IgD-negative memory B cell (primary cell): ENCODE results near the gene NTF4. TPM values are rescaled to one million over a fixed set of nuclear protein-coding genes. Genes with fewer than 3 reads are reported as not detected.

ENCODE experiments used
- H3K27ac Mint-ChIP-seq, 3 donors: one replicate each; pipeline ENCODE4 v1.8.0; 2020 to 2022; ENCODE audit warnings: mild to moderate bottlenecking in 3 of 3, mixed read lengths in 3 of 3, moderate library complexity in 1 of 3
- H3K27me3 Mint-ChIP-seq: one replicate; pipeline ENCODE4 v1.8.0; 2021; ENCODE audit warnings: mixed read lengths
- H3K36me3 Mint-ChIP-seq: one replicate; pipeline ENCODE4 v1.8.0; 2020; ENCODE audit warnings: mild to moderate bottlenecking, mixed read lengths
- H3K4me1 Mint-ChIP-seq, 3 donors: one replicate each; pipeline ENCODE4 v1.8.0; 2020 to 2022; ENCODE audit warnings: mixed read lengths in 3 of 3, mild to moderate bottlenecking in 1 of 3
- H3K4me3 Mint-ChIP-seq, 4 donors: one replicate each; pipeline ENCODE4 v1.8.0; 2020 to 2022; ENCODE audit warnings: mild to moderate bottlenecking in 4 of 4, mixed read lengths in 4 of 4, moderate library complexity in 3 of 4
- H3K9me3 Mint-ChIP-seq, 3 donors: one replicate each; pipeline ENCODE4 v1.8.0; 2020 to 2021; ENCODE audit warnings: mixed read lengths in 3 of 3, mild to moderate bottlenecking in 1 of 3
- polyA plus RNA-seq: library from polyadenylated mRNA; unstranded; fragments of 300-500 nt; fragmentation: Illumina TruSeq; gene quantifications from one replicate; pipeline ENCODE4 v1.2.3, GENCODE V29; 2021

Gene NTF4
- polyA plus RNA-seq, 1 donor from 2014 or later, result not detected

- H3K27me3 Mint-ChIP-seq, result peaks cover 3% of the 10 kb centered on the region
- H3K4me1 Mint-ChIP-seq, result peaks cover 4% of the 10 kb centered on the region in 3 donors
- peaks cover 1% of the 10 kb centered on the region for H3K36me3 Mint-ChIP-seq
- H3K27ac Mint-ChIP-seq, result no peak overlapping the region
- no peaks in the 10 kb centered on the region for H3K9me3 Mint-ChIP-seq
- H3K4me3 Mint-ChIP-seq, result peak overlapping the region in 2 of 4 donors; percentile 72 to 73
Measured at GRCh38 chr19:49014123-49014869, 50.3 kb downstream of the NTF4 start.

GRCh38 chr19:49011194-49011593 lies 53.4 kb downstream of the NTF4 start:
- no peak overlapping the region for H3K4me3 Mint-ChIP-seq
- no peaks in the 10 kb centered on the region for H3K27me3 Mint-ChIP-seq
- peak overlapping the region in 1 of 3 donors; percentile 31 for H3K27ac Mint-ChIP-seq
- no peaks in the 10 kb centered on the region for H3K36me3 Mint-ChIP-seq
- H3K9me3 Mint-ChIP-seq, result no peaks in the 10 kb centered on the region
- no peaks in the 10 kb centered on the region for H3K4me1 Mint-ChIP-seq

Other genes starting within 250 kb of the NTF4 start
- gene HSD17B14, start 228.3 kb downstream of the NTF4 start, polyA plus RNA-seq, result 1.2 TPM
- 3.2 TPM for gene PLEKHA4, start 196.2 kb downstream of the NTF4 start, polyA plus RNA-seq
- gene PPP1R15A, start 192.4 kb downstream of the NTF4 start, polyA plus RNA-seq, result 558 TPM
- not detected for gene TULP2, start 166.1 kb downstream of the NTF4 start, polyA plus RNA-seq
- gene NUCB1, start 164.5 kb downstream of the NTF4 start, polyA plus RNA-seq, result 103 TPM
- gene DHDH, start 131.1 kb downstream of the NTF4 start, polyA plus RNA-seq, result 0.39 TPM
- gene BAX, start 109.9 kb downstream of the NTF4 start, polyA plus RNA-seq, result 101 TPM
- 7,236 TPM for gene FTL, start 99.5 kb downstream of the NTF4 start, polyA plus RNA-seq
- 26.4 TPM for gene GYS1, start 71.5 kb downstream of the NTF4 start, polyA plus RNA-seq
- 65.7 TPM for gene RUVBL2, start 70.9 kb downstream of the NTF4 start, polyA plus RNA-seq
- gene LHB, start 47.7 kb downstream of the NTF4 start, polyA plus RNA-seq, result 0.78 TPM
- gene CGB3, start 40.5 kb downstream of the NTF4 start, polyA plus RNA-seq, result not detected
- not detected for gene CGB2, start 32.9 kb downstream of the NTF4 start, polyA plus RNA-seq
- not detected for gene CGB1, start 27.9 kb downstream of the NTF4 start, polyA plus RNA-seq
- gene CGB5, start 21.0 kb downstream of the NTF4 start, polyA plus RNA-seq, result not detected
- not detected for gene CGB8, start 15.7 kb downstream of the NTF4 start, polyA plus RNA-seq
- gene CGB7, start 7.1 kb downstream of the NTF4 start, polyA plus RNA-seq, result not detected
- not detected for gene KCNA7, start 7.9 kb upstream of the NTF4 start, polyA plus RNA-seq
- 67.0 TPM for gene SNRNP70, start 20.6 kb upstream of the NTF4 start, polyA plus RNA-seq
- gene LIN7B, start 49.6 kb upstream of the NTF4 start, polyA plus RNA-seq, result 8.3 TPM
- 2.6 TPM for gene C19orf73, start 54.3 kb upstream of the NTF4 start, polyA plus RNA-seq
- gene PPFIA3, start 54.7 kb upstream of the NTF4 start, polyA plus RNA-seq, result not detected
- gene HRC, start 90.6 kb upstream of the NTF4 start, polyA plus RNA-seq, result not detected
- gene TRPM4, start 93.0 kb upstream of the NTF4 start, polyA plus RNA-seq, result not detected